ENCODE results near the gene ANO10.

Gene ANO10

DNA sequence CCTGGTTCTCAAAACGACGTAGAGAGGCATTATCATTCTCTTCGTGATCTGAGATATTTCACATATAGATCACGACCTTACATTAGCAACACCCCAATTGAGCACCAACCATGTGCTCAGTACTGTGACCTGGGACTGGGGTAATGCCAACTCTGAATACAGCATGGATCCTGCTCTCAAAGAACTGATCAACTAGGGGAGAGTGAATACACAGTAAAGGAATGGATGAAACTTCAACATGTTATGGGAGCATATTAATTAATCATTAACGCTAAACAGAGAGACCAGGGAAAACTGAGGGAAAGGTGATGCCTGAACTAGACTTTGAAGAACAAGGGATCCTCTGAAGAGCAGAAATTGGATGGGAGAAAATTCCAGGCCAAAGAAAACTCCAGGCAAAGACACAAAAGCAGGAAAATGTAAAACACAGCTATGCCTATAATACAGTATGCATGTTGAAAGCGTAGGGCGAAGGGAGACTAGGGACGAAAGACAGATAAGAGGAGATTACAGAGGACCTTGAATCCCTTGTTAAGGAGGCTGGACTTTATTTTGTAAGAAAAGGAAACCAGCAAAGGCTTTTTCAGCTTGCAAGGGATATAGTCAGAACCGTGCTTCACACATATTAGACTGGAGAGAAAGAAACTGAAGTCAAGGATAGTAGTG, 105.7 kb downstream of the ANO10 start:
- DNase-seq (ENCODE audit: low spot score): no peak
- WGBS, 2 donors (ENCODE audit: extremely low coverage in 2 of 2, insufficient read length in 2 of 2, insufficient replicate concordance in 1 of 2): no CpG with 5 or more reads among the region's 9 CpGs
- H3K27me3 ChIP-seq (ENCODE audit: control insufficient read depth in 3 of 3, insufficient read depth in 3 of 3, low read depth in 1 of 3, low read length in 3 of 3): no peaks in the 10 kb centered on the region
- no peak overlapping the region for H4K8ac ChIP-seq (ENCODE audit: low read depth, low read length)
- H3K14ac ChIP-seq (ENCODE audit: low read length): no peak overlapping the region
- no peak overlapping the region for H3K23ac ChIP-seq (ENCODE audit: low read depth, low read length, poor library complexity)
- no peaks in the 10 kb centered on the region for H3K79me1 ChIP-seq (ENCODE audit: low read depth, low read length)
- H3K4ac ChIP-seq (ENCODE audit: low read length): no peak overlapping the region
- H2BK120ac ChIP-seq (ENCODE audit: low read depth, low read length): no peak overlapping the region
- H3K27ac ChIP-seq (replicated peaks; ENCODE audit: low read length): no peak overlapping the region
- H3K4me1 ChIP-seq (ENCODE audit: control insufficient read depth in 2 of 2, insufficient read depth in 1 of 2, low read depth in 1 of 2, low read length in 2 of 2): peaks cover 0 to 4% of the 10 kb centered on the region in 2 donors
- no peak overlapping the region for H3K4me2 ChIP-seq (ENCODE audit: insufficient read depth, low read length, poor library complexity, severe bottlenecking)
- H3K18ac ChIP-seq (ENCODE audit: low read length): no peak overlapping the region
- no peak overlapping the region for H3K9ac ChIP-seq (ENCODE audit: low read depth, low read length, poor library complexity)
- no peak overlapping the region for H2BK12ac ChIP-seq (ENCODE audit: low read length)
- H2BK15ac ChIP-seq (ENCODE audit: low read length): no peak overlapping the region
- H3K4me3 ChIP-seq (ENCODE audit: low read length in 2 of 2): no peak overlapping the region
- H2AK5ac ChIP-seq (ENCODE audit: low read depth, low read length): no peak overlapping the region
- no peak overlapping the region for H4K91ac ChIP-seq (ENCODE audit: low read depth, low read length, poor library complexity)
- no peak overlapping the region for H2BK5ac ChIP-seq (ENCODE audit: low read length)
- H3K36me3 ChIP-seq (replicated peaks in 1 of 2; ENCODE audit: control insufficient read depth in 2 of 2, insufficient read depth in 2 of 2, low read length in 2 of 2): peaks cover 0 to 2% of the 10 kb centered on the region in 2 donors
- no peak overlapping the region for H2AFZ ChIP-seq (ENCODE audit: low read length)
- H3K9me3 ChIP-seq (replicated peaks in 1 of 2; ENCODE audit: control insufficient read depth in 2 of 2, insufficient read depth in 1 of 2, low read depth in 1 of 2, low read length in 2 of 2): peaks cover 0 to 5% of the 10 kb centered on the region in 2 donors

GRCh38 chr3:43515208-43515917, 106.4 kb downstream of the ANO10 start:
- Histone ChIP-seq H2AFZ (ENCODE audit: low read length) (no peak overlapping the region), H3K79me1 (ENCODE audit: low read depth, low read length) (no peaks in the 10 kb centered on the region), H3K4me3 (ENCODE audit: low read length in 2 of 2) (no peak overlapping the region), H3K23ac (ENCODE audit: low read depth, low read length, poor library complexity) (no peak overlapping the region), H3K14ac (ENCODE audit: low read length) (no peak overlapping the region), H3K36me3 (replicated peaks in 1 of 2; ENCODE audit: control insufficient read depth in 2 of 2, insufficient read depth in 2 of 2, low read length in 2 of 2) (no peaks in the 10 kb centered on the region), H3K9ac (ENCODE audit: low read depth, low read length, poor library complexity) (no peak overlapping the region), H2BK5ac (ENCODE audit: low read length) (no peak overlapping the region), H2BK12ac (ENCODE audit: low read length) (no peak overlapping the region), H3K4ac (ENCODE audit: low read length) (no peak overlapping the region), H2AK5ac (ENCODE audit: low read depth, low read length) (no peak overlapping the region), H4K8ac (ENCODE audit: low read depth, low read length) (no peak overlapping the region), H3K27me3 (ENCODE audit: control insufficient read depth in 3 of 3, insufficient read depth in 3 of 3, low read depth in 1 of 3, low read length in 3 of 3) (no peaks in the 10 kb centered on the region), H3K27ac (replicated peaks; ENCODE audit: low read length) (no peak overlapping the region), H3K18ac (ENCODE audit: low read length) (no peak overlapping the region), H3K4me2 (ENCODE audit: insufficient read depth, low read length, poor library complexity, severe bottlenecking) (no peak overlapping the region), H3K4me1 (ENCODE audit: control insufficient read depth in 2 of 2, insufficient read depth in 1 of 2, low read depth in 1 of 2, low read length in 2 of 2) (peaks cover 0 to 4% of the 10 kb centered on the region in 2 donors), H2BK15ac (ENCODE audit: low read length) (no peak overlapping the region), H2BK120ac (ENCODE audit: low read depth, low read length) (no peak overlapping the region), H4K91ac (ENCODE audit: low read depth, low read length, poor library complexity) (no peak overlapping the region), H3K9me3 (replicated peaks in 1 of 2; ENCODE audit: control insufficient read depth in 2 of 2, insufficient read depth in 1 of 2, low read depth in 1 of 2, low read length in 2 of 2) (peaks cover 0 to 5% of the 10 kb centered on the region in 2 donors)
- no peak for DNase-seq (ENCODE audit: low spot score)
- WGBS, 2 donors (ENCODE audit: extremely low coverage in 2 of 2, insufficient read length in 2 of 2, insufficient replicate concordance in 1 of 2): no CpG with 5 or more reads among the region's 2 CpGs

- Histone ChIP-seq H4K91ac (ENCODE audit: low read depth, low read length, poor library complexity) (no peak overlapping the region), H3K23ac (ENCODE audit: low read depth, low read length, poor library complexity) (no peak overlapping the region), H3K79me1 (ENCODE audit: low read depth, low read length) (no peaks in the 10 kb centered on the region), H3K9me3 (replicated peaks in 1 of 2; ENCODE audit: control insufficient read depth in 2 of 2, insufficient read depth in 1 of 2, low read depth in 1 of 2, low read length in 2 of 2) (no peaks in the 10 kb centered on the region), H3K4me2 (ENCODE audit: insufficient read depth, low read length, poor library complexity, severe bottlenecking) (no peak overlapping the region), H2AFZ (ENCODE audit: low read length) (no peak overlapping the region), H3K4ac (ENCODE audit: low read length) (no peak overlapping the region), H2BK120ac (ENCODE audit: low read depth, low read length) (no peak overlapping the region), H3K14ac (ENCODE audit: low read length) (no peak overlapping the region), H3K27me3 (ENCODE audit: control insufficient read depth in 3 of 3, insufficient read depth in 3 of 3, low read depth in 1 of 3, low read length in 3 of 3) (no peaks in the 10 kb centered on the region), H3K36me3 (replicated peaks in 1 of 2; ENCODE audit: control insufficient read depth in 2 of 2, insufficient read depth in 2 of 2, low read length in 2 of 2) (no peaks in the 10 kb centered on the region), H3K18ac (ENCODE audit: low read length) (no peak overlapping the region), H2BK5ac (ENCODE audit: low read length) (no peak overlapping the region), H2BK15ac (ENCODE audit: low read length) (no peak overlapping the region), H3K27ac (replicated peaks; ENCODE audit: low read length) (no peak overlapping the region), H3K4me1 (ENCODE audit: control insufficient read depth in 2 of 2, insufficient read depth in 1 of 2, low read depth in 1 of 2, low read length in 2 of 2) (peaks cover 0 to 4% of the 10 kb centered on the region in 2 donors), H2BK12ac (ENCODE audit: low read length) (no peak overlapping the region), H2AK5ac (ENCODE audit: low read depth, low read length) (no peak overlapping the region), H3K9ac (ENCODE audit: low read depth, low read length, poor library complexity) (no peak overlapping the region), H4K8ac (ENCODE audit: low read depth, low read length) (no peak overlapping the region), H3K4me3 (ENCODE audit: low read length in 2 of 2) (no peak overlapping the region)
- no peak for DNase-seq (ENCODE audit: low spot score)
- no CpG with 5 or more reads among the region's 5 CpGs for WGBS, 2 donors (ENCODE audit: extremely low coverage in 2 of 2, insufficient read length in 2 of 2, insufficient replicate concordance in 1 of 2)
Observed at GRCh38 chr3:43512754-43513404, 108.9 kb downstream of the ANO10 start.

DNA sequence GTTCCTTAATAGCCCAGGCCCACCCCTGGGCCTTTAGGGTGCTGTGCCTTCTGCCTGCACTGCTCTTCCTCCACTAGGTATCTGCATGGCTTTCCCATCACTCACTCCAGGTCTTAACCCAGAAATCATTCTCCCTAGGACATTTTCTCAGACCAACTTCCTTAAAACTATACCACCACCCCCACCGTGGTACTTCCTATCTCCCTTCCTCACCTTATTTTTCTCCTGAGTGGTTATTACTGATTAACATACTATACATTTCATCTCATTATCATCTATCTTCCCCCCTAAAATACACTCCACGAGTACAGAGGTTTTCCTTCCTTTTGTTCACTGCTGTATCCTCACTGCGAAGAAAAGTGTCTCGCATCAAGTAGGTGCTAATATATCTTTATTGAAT, 115.2 kb downstream of the ANO10 start:
- Histone ChIP-seq H2BK15ac (ENCODE audit: low read length) (no peak overlapping the region), H3K4me2 (ENCODE audit: insufficient read depth, low read length, poor library complexity, severe bottlenecking) (no peak overlapping the region), H3K4ac (ENCODE audit: low read length) (no peak overlapping the region), H2AK5ac (ENCODE audit: low read depth, low read length) (no peak overlapping the region), H3K36me3 (replicated peaks in 1 of 2; ENCODE audit: control insufficient read depth in 2 of 2, insufficient read depth in 2 of 2, low read length in 2 of 2) (no peaks in the 10 kb centered on the region), H3K4me3 (ENCODE audit: low read length in 2 of 2) (no peak overlapping the region), H2BK120ac (ENCODE audit: low read depth, low read length) (no peak overlapping the region), H3K18ac (ENCODE audit: low read length) (no peak overlapping the region), H4K91ac (ENCODE audit: low read depth, low read length, poor library complexity) (no peak overlapping the region), H3K27ac (replicated peaks; ENCODE audit: low read length) (no peak overlapping the region), H3K4me1 (ENCODE audit: control insufficient read depth in 2 of 2, insufficient read depth in 1 of 2, low read depth in 1 of 2, low read length in 2 of 2) (no peaks in the 10 kb centered on the region), H4K8ac (ENCODE audit: low read depth, low read length) (no peak overlapping the region), H3K9me3 (replicated peaks in 1 of 2; ENCODE audit: control insufficient read depth in 2 of 2, insufficient read depth in 1 of 2, low read depth in 1 of 2, low read length in 2 of 2) (no peaks in the 10 kb centered on the region), H3K27me3 (ENCODE audit: control insufficient read depth in 3 of 3, insufficient read depth in 3 of 3, low read depth in 1 of 3, low read length in 3 of 3) (no peaks in the 10 kb centered on the region), H2AFZ (ENCODE audit: low read length) (no peak overlapping the region), H2BK5ac (ENCODE audit: low read length) (no peak overlapping the region), H2BK12ac (ENCODE audit: low read length) (no peak overlapping the region), H3K23ac (ENCODE audit: low read depth, low read length, poor library complexity) (no peak overlapping the region), H3K79me1 (ENCODE audit: low read depth, low read length) (no peaks in the 10 kb centered on the region), H3K9ac (ENCODE audit: low read depth, low read length, poor library complexity) (no peak overlapping the region), H3K14ac (ENCODE audit: low read length) (no peak overlapping the region)
- DNase-seq (ENCODE audit: low spot score): no peak
- 100% methylated on average over 1 of the region's 4 CpGs; no CpG with 5 or more reads in 1 of the 2 donors for WGBS, 2 donors (ENCODE audit: extremely low coverage in 2 of 2, insufficient read length in 2 of 2, insufficient replicate concordance in 1 of 2)
